Uterus (tissue), 2 donors: ENCODE data around the gene CHRNA4.

ENCODE experiments used
- POLR2A ChIP-seq, 2 donors: fragments of 450-650 bp; IDR thresholded peaks; one replicate each; pipeline ENCODE4 v1.6.1; 2016; ENCODE audit warnings: antibody characterized with exemption in 2 of 2, mild to moderate bottlenecking in 1 of 2, moderate library complexity in 1 of 2
- TF ChIP-seq, protein P1 (sequence below), 4 experiments: fragments of 200-600 bp in 2 of 4; fragments of 450-650 bp in 2 of 4; sonication (generic) in 2 of 4; IDR thresholded peaks; one replicate each; pipeline ENCODE4 v1.5.1; 2016 to 2019; ENCODE audit warnings: antibody characterized with exemption in 4 of 4, mild to moderate bottlenecking in 2 of 4, moderate library complexity in 1 of 4

DNA sequence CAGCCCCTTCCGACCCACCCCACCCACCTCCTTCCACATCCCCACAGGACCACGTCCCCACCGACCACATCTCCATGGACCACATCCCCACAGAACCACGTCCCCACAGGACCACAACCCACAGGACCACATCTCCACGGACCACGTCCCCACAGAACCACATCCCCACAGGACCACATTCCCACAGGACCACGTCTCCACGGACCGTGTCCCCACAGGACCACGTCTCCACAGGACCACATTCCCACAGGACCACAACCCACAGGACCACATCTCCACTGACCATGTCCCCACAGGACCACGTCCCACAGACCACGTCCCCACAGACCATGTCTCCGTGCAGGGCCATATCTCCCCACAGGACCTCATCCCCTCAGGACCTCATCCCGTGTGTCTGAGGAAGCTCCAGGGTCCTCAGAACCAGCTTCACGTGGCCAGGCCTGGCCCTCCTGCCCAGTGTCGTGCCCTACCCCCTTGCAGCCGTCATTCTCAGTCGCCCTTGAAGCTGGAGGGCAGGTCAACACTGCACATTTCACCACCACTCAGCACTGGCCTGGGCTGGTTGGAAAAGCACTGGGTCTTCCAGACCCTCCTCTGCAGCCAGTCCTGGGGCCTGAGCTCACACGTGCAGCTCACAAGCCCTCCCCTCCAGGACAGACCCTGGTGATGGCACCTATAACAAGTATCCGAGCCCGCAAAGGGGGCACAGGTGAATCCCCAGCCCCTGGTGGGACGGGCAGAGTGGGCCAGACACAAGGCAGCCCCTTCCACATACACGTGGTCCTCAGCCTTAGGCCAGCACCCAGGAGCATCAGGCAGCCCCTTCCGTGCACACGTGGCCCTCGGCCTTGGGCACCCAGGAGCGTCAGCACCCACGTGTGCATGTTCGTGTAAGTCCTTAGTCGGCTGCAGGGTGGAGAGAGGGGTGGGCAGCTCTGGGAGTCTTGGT is 3.9 kb downstream of the CHRNA4 start:
- TF ChIP-seq, protein P1, sequence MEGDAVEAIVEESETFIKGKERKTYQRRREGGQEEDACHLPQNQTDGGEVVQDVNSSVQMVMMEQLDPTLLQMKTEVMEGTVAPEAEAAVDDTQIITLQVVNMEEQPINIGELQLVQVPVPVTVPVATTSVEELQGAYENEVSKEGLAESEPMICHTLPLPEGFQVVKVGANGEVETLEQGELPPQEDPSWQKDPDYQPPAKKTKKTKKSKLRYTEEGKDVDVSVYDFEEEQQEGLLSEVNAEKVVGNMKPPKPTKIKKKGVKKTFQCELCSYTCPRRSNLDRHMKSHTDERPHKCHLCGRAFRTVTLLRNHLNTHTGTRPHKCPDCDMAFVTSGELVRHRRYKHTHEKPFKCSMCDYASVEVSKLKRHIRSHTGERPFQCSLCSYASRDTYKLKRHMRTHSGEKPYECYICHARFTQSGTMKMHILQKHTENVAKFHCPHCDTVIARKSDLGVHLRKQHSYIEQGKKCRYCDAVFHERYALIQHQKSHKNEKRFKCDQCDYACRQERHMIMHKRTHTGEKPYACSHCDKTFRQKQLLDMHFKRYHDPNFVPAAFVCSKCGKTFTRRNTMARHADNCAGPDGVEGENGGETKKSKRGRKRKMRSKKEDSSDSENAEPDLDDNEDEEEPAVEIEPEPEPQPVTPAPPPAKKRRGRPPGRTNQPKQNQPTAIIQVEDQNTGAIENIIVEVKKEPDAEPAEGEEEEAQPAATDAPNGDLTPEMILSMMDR (IDR thresholded peaks at IDR 0.05): no peak
- TF ChIP-seq POLR2A (IDR thresholded peaks at IDR 0.05): no peak
